GM12873 (cell line): Measurements from ENCODE around the gene EMSY.
A peak's percentile ranks its signal among the peaks of the same experiment; 100 is the strongest.

Experiments used
- TF ChIP-seq, protein P1 (sequence below): IDR thresholded peaks from 2 replicates; pipeline ENCODE4 v1.5.1; 2012; ENCODE audit warnings: low read depth, mild to moderate bottlenecking, moderate library complexity, low read length, control low read depth; ENCODE audit not compliant: insufficient read depth; ENCODE audit errors: missing control alignments

Gene EMSY

DNA sequence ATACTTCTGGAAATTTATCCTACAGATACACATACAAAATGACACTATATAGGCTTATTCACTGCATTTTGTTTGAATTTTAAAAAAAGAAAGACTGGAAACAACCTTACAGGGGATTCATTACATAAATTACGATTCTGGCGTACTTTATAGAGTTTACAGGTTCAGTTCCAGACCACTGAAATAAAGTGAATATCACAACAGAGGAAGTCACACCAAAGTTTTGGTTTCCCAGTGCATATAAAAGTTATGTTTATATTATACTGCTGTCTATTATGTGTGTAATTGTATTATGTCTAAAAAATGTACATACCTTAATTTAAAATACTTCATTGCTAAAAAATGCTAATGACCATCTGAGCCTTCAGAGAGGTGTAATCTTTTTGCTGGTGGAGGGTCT lies 62.0 kb downstream of the EMSY start:
- TF ChIP-seq, protein P1, sequence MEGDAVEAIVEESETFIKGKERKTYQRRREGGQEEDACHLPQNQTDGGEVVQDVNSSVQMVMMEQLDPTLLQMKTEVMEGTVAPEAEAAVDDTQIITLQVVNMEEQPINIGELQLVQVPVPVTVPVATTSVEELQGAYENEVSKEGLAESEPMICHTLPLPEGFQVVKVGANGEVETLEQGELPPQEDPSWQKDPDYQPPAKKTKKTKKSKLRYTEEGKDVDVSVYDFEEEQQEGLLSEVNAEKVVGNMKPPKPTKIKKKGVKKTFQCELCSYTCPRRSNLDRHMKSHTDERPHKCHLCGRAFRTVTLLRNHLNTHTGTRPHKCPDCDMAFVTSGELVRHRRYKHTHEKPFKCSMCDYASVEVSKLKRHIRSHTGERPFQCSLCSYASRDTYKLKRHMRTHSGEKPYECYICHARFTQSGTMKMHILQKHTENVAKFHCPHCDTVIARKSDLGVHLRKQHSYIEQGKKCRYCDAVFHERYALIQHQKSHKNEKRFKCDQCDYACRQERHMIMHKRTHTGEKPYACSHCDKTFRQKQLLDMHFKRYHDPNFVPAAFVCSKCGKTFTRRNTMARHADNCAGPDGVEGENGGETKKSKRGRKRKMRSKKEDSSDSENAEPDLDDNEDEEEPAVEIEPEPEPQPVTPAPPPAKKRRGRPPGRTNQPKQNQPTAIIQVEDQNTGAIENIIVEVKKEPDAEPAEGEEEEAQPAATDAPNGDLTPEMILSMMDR: no peak

DNA sequence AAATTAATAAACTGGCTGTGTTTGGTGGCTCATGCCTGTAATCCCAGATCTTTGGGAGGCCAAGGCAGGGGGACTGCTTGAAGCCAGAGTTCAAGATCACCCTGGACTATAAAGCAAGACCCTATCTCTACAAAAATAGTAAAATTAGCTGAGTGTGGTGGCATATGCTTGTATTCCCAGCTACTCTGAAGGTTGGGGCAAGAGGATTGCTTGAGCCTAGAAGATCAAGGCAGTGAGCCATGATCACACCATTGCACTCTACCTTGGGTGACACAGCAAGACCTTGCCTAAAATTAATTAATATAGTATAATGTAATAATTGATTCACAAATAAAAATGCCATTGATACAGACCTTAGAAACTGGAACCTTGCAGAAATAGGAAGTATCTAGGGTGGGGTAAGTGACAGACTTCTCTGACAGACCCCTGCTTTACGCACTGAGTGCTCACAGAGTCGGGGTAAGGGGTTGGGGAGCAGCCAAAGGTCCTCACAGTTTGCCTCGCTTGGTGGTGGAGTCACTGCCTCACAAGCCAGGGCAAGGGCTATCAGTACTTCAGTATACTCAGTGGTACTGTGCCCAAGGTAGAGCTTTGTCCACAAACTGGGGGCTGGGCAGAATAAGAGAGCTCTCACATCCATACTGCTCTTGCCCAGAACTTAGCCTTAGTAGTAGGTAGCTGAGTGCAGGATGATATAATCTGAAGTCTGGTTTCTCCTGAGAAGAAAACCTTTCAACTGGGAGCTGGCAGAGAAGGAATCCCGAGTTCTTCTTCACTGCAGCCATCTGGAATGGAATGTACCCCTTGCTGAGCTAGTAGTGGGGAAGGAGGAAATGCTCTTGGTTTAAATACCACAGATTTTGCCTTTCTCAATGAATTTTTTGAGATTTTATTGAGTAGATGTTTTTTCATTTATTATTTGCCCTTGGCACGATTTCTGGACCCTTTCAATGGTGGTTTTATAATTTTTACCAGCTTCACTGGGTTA lies 65.5 kb downstream of the EMSY start:
- TF ChIP-seq, protein P1: no peak

DNA sequence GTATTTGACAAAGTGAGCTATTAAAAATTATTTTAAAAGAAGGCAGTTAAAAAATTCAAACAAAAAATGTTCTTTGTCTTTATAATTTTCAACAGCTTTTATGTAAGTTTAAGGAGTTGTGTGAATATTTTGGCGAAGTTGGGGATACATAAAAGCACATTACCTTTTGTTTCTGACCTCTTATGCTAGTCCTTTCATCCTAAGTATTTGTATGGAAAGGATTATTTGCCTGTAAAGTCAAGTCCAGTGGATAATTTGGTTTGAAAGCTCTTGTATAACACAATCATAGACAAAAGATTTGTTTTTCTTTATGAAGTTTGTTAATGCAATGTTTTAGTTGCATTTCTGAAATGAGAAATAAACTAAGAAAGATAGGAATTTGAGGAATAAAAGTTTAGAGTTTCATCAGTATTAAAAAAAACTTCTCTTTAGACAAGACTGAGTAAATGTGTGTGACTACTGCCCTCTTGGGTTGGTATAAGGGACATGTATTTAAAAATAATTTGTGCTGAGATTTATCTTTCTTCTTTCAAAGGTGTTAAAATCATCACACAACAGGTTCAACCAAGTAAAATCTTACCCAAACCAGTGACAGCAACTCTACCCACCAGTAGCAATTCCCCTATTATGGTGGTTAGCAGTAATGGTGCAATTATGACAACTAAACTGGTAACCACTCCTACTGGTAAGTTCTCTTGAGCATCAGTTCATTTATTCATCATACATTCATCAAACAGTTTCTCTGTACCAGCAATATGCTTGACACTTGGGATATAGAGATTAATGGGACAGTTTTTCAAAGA lies 68.2 kb downstream of the EMSY start:
- TF ChIP-seq, protein P1: peak; percentile 13

DNA sequence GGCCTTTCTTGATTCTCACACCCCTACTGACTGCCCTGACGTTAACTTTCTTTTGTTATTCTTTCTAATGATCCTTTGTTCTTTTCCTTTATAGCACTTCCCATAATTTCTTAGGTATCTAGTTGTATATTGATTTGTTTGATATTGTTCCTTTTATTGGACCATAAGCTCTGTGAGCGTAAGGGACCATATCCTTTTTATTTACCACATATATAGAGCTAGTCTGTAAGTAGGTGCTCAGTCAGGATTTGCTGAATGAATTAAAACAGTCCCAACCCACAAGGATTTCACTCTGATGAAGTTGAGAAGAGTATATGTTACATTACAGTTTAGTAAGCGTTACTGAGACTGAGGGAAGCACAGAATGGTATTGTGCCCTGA lies 68.8 kb downstream of the EMSY start:
- TF ChIP-seq, protein P1: no peak

DNA sequence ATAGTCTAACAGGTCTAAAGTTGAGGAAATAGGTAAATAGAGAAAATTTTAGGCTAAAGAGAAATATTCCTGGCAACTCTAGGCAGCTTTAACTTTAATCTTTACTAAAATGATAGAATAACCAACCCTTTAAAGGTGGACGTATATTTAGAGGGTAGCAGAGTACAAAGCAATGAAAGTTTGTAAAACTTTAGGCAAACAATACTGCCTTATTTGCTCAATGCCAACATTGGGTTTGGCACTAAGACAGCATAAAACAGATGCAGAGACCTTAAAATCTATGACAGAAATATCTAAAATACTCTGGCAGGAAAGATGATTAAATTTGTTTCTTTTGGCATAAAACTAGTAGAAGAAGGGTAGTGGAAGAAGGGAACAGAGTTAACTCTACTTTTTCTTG lies 70.7 kb downstream of the EMSY start:
- TF ChIP-seq, protein P1: no peak

DNA sequence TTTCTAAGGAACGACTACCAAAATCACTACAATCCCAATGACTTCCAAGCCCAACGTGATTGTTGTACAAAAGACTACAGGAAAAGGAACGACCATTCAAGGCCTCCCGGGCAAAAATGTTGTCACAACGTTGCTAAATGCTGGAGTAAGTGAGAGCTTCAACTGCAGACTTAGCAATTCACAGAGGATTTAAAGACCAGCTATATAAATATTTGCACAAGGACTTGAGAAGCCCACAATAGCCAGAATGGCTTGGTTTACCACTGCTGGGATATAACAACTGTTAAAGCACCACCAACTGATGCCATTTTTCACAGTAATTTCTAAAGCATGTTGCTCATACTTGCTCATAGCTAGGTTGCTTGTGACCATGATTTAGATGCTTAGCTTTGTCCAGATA lies 78.3 kb downstream of the EMSY start:
- TF ChIP-seq, protein P1: no peak

DNA sequence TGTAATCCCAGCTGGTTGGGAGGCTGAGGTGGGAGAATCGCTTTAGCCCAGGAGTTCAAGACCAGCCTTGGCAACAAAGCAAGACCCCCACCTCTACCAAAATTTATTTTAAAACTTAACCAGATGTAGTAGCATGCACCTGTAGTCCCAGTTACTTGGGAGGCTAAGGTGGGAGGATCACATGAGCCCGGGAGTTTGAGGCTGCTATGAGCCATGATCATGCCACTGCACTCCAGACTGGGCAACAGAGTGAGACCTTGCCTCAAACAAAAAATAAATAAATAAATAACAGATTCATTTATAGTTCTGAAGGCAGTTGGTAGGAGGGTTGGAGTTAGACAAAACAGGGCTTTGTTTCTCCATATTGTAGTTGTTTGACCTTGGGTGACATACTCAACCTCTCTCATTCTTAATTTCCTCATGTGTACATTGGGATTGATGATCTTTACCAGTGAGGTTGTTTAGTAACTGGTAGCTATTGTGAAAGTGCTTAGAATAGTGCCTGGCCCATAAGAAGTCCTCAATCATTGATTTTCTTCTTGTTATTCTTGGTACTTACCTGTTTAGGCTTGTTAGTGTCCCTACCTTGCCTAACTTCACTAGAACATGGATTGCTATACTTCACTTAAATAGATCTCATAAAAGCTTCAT lies 79.1 kb downstream of the EMSY start:
- TF ChIP-seq, protein P1: no peak
